K562 (cell line): Measurements from ENCODE around the gene ADGRB3.

ENCODE experiments used
- BRF2 ChIP-seq: IDR thresholded peaks from 3 replicates; pipeline ENCODE4 v1.6.1; 2011; ENCODE audit warnings: borderline replicate concordance, mild to moderate bottlenecking; ENCODE audit not compliant: insufficient read length, insufficient read depth
- CTCF ChIP-seq, 3 experiments: IDR thresholded peaks in 2 of 3; conservative IDR thresholded peaks in 1 of 3; 2 replicates each; pipeline ENCODE4 v1.5.1; 2011 to 2012; ENCODE audit warnings: low read length in 3 of 3, mild to moderate bottlenecking in 3 of 3, control low read depth in 2 of 3, improper control_type of control experiment in 1 of 3, inconsistent platforms in 1 of 3, low read depth in 1 of 3, mixed read lengths in 1 of 3, moderate library complexity in 1 of 3; ENCODE audit not compliant: insufficient read depth in 2 of 3
- EGR1 ChIP-seq: fragments of 450-650 bp; conservative IDR thresholded peaks from 2 replicates; pipeline ENCODE4 v1.6.1; 2017; ENCODE audit warnings: mild to moderate bottlenecking
- EP300 ChIP-seq: IDR thresholded peaks from 2 replicates; pipeline ENCODE4 v1.6.1; 2012; ENCODE audit warnings: low read length, improper control_type of control experiment
- GABPA ChIP-seq: fragments of 200-800 bp; sonication (Bioruptor generic); conservative IDR thresholded peaks from 2 replicates; pipeline ENCODE4 v1.6.1; 2016; ENCODE audit warnings: low read depth, missing genetic modification characterization, missing compliant biosample characterization
- GATA2 ChIP-seq: sonication (generic); formaldehyde crosslinking; IDR thresholded peaks from 2 replicates; pipeline ENCODE4 v1.4.0; 2020; ENCODE audit warnings: mild to moderate bottlenecking, missing genetic modification reagents
- ZZZ3 ChIP-seq: fragments of 450-650 bp; IDR thresholded peaks from 2 replicates; pipeline ENCODE4 v1.6.1; 2016; ENCODE audit warnings: antibody characterized with exemption, mild to moderate bottlenecking, moderate library complexity

- TF ChIP-seq GATA2 (CRISPR knock-in tag) (no peak), BRF2 (no peak), CTCF (IDR thresholded peaks at IDR 0.05 in 2 of 3, conservative IDR thresholded peaks at IDR 0.05 in 1 of 3; ENCODE audit: insufficient read depth in 2 of 3, low read depth in 1 of 3, low read length in 3 of 3) (no peak), GABPA (no peak), EP300 (no peak), ZZZ3 (no peak), EGR1 (no peak)
Observed at GRCh38 chr6:68640491-68640835, 5.4 kb downstream of the ADGRB3 start.
